Measurements from ENCODE around the gene YEATS2.

DNA sequence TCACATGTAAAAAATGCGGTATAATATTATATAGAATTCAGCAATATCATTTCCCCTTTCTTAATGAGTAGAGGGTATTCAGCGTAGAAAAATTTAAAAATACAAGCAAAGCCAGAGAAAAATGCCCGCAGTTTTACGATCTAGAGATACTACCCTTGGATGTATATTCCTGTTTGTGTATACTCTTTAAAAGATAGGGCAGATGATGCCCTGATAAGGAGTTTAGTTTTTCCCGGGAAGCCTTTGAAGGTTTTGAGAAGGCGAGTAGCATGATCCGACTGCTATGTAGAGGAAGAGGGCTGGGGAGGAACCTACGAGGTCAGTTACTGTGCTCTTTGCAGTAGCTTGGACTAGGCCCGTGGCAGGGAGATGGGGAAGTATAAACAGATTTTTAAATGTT lies 1.2 kb downstream of the YEATS2 start:
- TF ChIP-seq, protein P1, sequence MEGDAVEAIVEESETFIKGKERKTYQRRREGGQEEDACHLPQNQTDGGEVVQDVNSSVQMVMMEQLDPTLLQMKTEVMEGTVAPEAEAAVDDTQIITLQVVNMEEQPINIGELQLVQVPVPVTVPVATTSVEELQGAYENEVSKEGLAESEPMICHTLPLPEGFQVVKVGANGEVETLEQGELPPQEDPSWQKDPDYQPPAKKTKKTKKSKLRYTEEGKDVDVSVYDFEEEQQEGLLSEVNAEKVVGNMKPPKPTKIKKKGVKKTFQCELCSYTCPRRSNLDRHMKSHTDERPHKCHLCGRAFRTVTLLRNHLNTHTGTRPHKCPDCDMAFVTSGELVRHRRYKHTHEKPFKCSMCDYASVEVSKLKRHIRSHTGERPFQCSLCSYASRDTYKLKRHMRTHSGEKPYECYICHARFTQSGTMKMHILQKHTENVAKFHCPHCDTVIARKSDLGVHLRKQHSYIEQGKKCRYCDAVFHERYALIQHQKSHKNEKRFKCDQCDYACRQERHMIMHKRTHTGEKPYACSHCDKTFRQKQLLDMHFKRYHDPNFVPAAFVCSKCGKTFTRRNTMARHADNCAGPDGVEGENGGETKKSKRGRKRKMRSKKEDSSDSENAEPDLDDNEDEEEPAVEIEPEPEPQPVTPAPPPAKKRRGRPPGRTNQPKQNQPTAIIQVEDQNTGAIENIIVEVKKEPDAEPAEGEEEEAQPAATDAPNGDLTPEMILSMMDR (IDR thresholded peaks at IDR 0.05), result no peak
- TF ChIP-seq POLR2AphosphoS5 (IDR thresholded peaks at IDR 0.05; ENCODE audit: low read depth, low read length) (no peak), JUND (IDR thresholded peaks at IDR 0.05) (no peak)

All from SK-N-SH (cell line).